HL-60/S4 (cell line): ENCODE measurements around the gene FTCDNL1.

Source experiments
- in situ Hi-C: fragments of 300-500 bp; cut with MboI; formaldehyde crosslinking; loops from 2 replicates; pipeline ENCODE4 v1.14.3; 2022; ENCODE audit warnings: low sequenced_read_pairs

FTCDNL1 gene

GRCh38 chr2:199792381-199792780 lies 58.6 kb downstream of the FTCDNL1 start:
- in situ Hi-C loops, result no loop called here

- in situ Hi-C loops, result no loop called here
Observed at GRCh38 chr2:199791326-199791725, 59.7 kb downstream of the FTCDNL1 start.

- in situ Hi-C loops, result no loop called here
Observed at GRCh38 chr2:199784512-199784911, 66.5 kb downstream of the FTCDNL1 start.

- in situ Hi-C loops, result no loop called here
Observed at GRCh38 chr2:199779589-199779988, 71.4 kb downstream of the FTCDNL1 start.

GRCh38 chr2:199778655-199779054 lies 72.3 kb downstream of the FTCDNL1 start:
- in situ Hi-C loops, result no loop called here

GRCh38 chr2:199777916-199778315 lies 73.1 kb downstream of the FTCDNL1 start:
- in situ Hi-C loops, result no loop called here

GRCh38 chr2:199777315-199777714 lies 73.7 kb downstream of the FTCDNL1 start:
- in situ Hi-C loops, result no loop called here

- in situ Hi-C loops, result no loop called here
Observed at GRCh38 chr2:199775267-199775666, 75.7 kb downstream of the FTCDNL1 start.

- in situ Hi-C loops, result no loop called here
Observed at GRCh38 chr2:199772035-199772976, 78.7 kb downstream of the FTCDNL1 start.

GRCh38 chr2:199770716-199771115 lies 80.3 kb downstream of the FTCDNL1 start:
- in situ Hi-C loops, result no loop called here

GRCh38 chr2:199765646-199766045 lies 85.3 kb downstream of the FTCDNL1 start:
- in situ Hi-C loops, result no loop called here

- in situ Hi-C loops, result no loop called here
Observed at GRCh38 chr2:199764273-199764800, 86.7 kb downstream of the FTCDNL1 start.

GRCh38 chr2:199762963-199763362 lies 88.0 kb downstream of the FTCDNL1 start:
- in situ Hi-C loops, result no loop called here

GRCh38 chr2:199760574-199760973 lies 90.4 kb downstream of the FTCDNL1 start:
- in situ Hi-C loops, result no loop called here

- in situ Hi-C loops, result no loop called here
Observed at GRCh38 chr2:199757233-199757870, 93.6 kb downstream of the FTCDNL1 start.

- in situ Hi-C loops, result no loop called here
Observed at GRCh38 chr2:199756743-199757142, 94.2 kb downstream of the FTCDNL1 start.

GRCh38 chr2:199756211-199756610 lies 94.8 kb downstream of the FTCDNL1 start:
- in situ Hi-C loops, result no loop called here

GRCh38 chr2:199754766-199755165 lies 96.2 kb downstream of the FTCDNL1 start:
- in situ Hi-C loops, result no loop called here

GRCh38 chr2:199751492-199752120 lies 99.4 kb downstream of the FTCDNL1 start:
- in situ Hi-C loops, result no loop called here

GRCh38 chr2:199749571-199749970 lies 101.4 kb downstream of the FTCDNL1 start:
- in situ Hi-C loops, result no loop called here

- in situ Hi-C loops, result no loop called here
Observed at GRCh38 chr2:199744724-199745123, 106.3 kb downstream of the FTCDNL1 start.
